ENCODE results near the gene LAMP1.

DNA sequence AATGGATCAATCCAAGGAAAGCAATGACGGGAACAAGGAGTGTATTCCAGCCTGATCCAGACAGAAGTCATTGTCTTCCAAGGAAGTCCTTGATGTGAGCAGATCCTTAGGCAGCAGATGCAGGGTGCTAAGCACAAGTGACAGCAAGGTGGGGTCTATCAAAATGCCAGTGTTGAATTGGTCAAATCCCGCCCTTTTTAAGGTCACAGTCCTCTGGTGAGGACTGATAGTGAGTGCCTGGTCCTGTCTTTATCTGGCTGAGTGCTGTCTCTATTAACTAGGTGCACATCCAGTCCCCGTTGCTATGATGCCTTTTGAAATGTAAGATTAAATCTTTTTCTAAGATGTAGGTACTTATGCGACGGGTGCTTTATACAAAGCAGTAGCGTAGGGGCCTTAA, 1.3 kb upstream of the LAMP1 start:
- TF ChIP-seq EZH2 (IDR thresholded peaks at IDR 0.05; ENCODE audit: low read length, missing control alignments): no peak
- TF ChIP-seq, protein P1, sequence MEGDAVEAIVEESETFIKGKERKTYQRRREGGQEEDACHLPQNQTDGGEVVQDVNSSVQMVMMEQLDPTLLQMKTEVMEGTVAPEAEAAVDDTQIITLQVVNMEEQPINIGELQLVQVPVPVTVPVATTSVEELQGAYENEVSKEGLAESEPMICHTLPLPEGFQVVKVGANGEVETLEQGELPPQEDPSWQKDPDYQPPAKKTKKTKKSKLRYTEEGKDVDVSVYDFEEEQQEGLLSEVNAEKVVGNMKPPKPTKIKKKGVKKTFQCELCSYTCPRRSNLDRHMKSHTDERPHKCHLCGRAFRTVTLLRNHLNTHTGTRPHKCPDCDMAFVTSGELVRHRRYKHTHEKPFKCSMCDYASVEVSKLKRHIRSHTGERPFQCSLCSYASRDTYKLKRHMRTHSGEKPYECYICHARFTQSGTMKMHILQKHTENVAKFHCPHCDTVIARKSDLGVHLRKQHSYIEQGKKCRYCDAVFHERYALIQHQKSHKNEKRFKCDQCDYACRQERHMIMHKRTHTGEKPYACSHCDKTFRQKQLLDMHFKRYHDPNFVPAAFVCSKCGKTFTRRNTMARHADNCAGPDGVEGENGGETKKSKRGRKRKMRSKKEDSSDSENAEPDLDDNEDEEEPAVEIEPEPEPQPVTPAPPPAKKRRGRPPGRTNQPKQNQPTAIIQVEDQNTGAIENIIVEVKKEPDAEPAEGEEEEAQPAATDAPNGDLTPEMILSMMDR (conservative IDR thresholded peaks at IDR 0.05 in 1 of 2, IDR thresholded peaks at IDR 0.05 in 1 of 2; ENCODE audit: low read depth in 1 of 2, low read length in 2 of 2): no peak

Data from fibroblast of lung (primary cell).